ENCODE data around the gene ADPRM. TPM values are rescaled to one million over a fixed set of nuclear protein-coding genes. Genes with fewer than 3 reads are reported as not detected.

ADPRM gene
- total RNA-seq, 1 experiment from 2014 or later: 7.9 TPM

- TF ChIP-seq, protein P1, sequence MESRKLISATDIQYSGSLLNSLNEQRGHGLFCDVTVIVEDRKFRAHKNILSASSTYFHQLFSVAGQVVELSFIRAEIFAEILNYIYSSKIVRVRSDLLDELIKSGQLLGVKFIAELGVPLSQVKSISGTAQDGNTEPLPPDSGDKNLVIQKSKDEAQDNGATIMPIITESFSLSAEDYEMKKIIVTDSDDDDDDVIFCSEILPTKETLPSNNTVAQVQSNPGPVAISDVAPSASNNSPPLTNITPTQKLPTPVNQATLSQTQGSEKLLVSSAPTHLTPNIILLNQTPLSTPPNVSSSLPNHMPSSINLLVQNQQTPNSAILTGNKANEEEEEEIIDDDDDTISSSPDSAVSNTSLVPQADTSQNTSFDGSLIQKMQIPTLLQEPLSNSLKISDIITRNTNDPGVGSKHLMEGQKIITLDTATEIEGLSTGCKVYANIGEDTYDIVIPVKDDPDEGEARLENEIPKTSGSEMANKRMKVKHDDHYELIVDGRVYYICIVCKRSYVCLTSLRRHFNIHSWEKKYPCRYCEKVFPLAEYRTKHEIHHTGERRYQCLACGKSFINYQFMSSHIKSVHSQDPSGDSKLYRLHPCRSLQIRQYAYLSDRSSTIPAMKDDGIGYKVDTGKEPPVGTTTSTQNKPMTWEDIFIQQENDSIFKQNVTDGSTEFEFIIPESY (IDR thresholded peaks at IDR 0.05; ENCODE audit: extremely low read depth, insufficient replicate concordance, low read length): no peak
- TF ChIP-seq ZNF274 (IDR thresholded peaks at IDR 0.05; ENCODE audit: low read depth, low read length) (no peak), SP1 (IDR thresholded peaks at IDR 0.05; ENCODE audit: low read depth) (no peak), CBX3 (IDR thresholded peaks at IDR 0.05; ENCODE audit: low read depth) (peak; percentile 42; the same call in 1 of the 2 replicates), SIN3A (IDR thresholded peaks at IDR 0.05; ENCODE audit: low read depth) (no peak), POLR2AphosphoS5 (IDR thresholded peaks at IDR 0.05; ENCODE audit: low read depth, low read length) (no peak)
Measured at GRCh38 chr17:10754109-10754508, 56.7 kb downstream of the ADPRM start (continued).

GRCh38 chr17:10754861-10755591 is 57.6 kb downstream of the ADPRM start:
- TF ChIP-seq SP1 (IDR thresholded peaks at IDR 0.05; ENCODE audit: low read depth) (no peak), TCF7L2 (IDR thresholded peaks at IDR 0.05; ENCODE audit: borderline replicate concordance, extremely low read depth, insufficient read depth, insufficient read length) (no peak), RAD21 (IDR thresholded peaks at IDR 0.05; ENCODE audit: low read depth) (no peak), MAX (IDR thresholded peaks at IDR 0.05) (no peak), EGR1 (IDR thresholded peaks at IDR 0.05; ENCODE audit: low read depth) (no peak), ZNF274 (IDR thresholded peaks at IDR 0.05; ENCODE audit: low read depth, low read length) (no peak)
- no peak overlapping the region for H3K4me2 ChIP-seq (ENCODE audit: low read length)
- peak; percentile 23 for ATAC-seq
- H2AFZ ChIP-seq (ENCODE audit: low read depth, low read length, poor library complexity, severe bottlenecking): no peak overlapping the region
- intact Hi-C loops (cut with micrococcal nuclease): loop anchor here (1.0 kb wide), 1 partner anchor 90 kb away; no protein-coding TSS in a partner anchor
- POLR2A ChIA-PET: no interaction called here
- no peaks in the 10 kb centered on the region for H3K4me1 ChIP-seq (ENCODE audit: control insufficient read depth in 1 of 2, insufficient read depth in 2 of 2, low read length in 2 of 2)
- H4K20me1 ChIP-seq (ENCODE audit: insufficient read depth): no peaks in the 10 kb centered on the region
- no TSS peak for BruUV-seq (replicated peaks)
- CTCF ChIA-PET: interaction anchor here (1.2 kb wide), 1 partner anchor 90 kb away, joined by 3 read pairs; no protein-coding TSS in a partner anchor
- no peak overlapping the region for H3K4me3 ChIP-seq (replicated peaks in 1 of 2; ENCODE audit: low read depth in 1 of 2, low read length in 2 of 2)
- H3K9ac ChIP-seq (ENCODE audit: low read length): no peak overlapping the region
- H3K79me2 ChIP-seq (ENCODE audit: insufficient read depth, low read length): no peaks in the 10 kb centered on the region
- no peak for DNase-seq (ENCODE audit: low read depth, low spot score)
- H3K9me3 ChIP-seq (ENCODE audit: control insufficient read depth in 1 of 2, insufficient read depth in 1 of 2, low read depth in 1 of 2, low read length in 2 of 2): no peaks in the 10 kb centered on the region
- RAD21 ChIA-PET (ENCODE audit: low non-redundant PET in 1 of 2, low total read pairs in 2 of 2, uncharacterized antibody in 2 of 2, unreplicated experiment in 2 of 2): no interaction called here
- H3K9me2 ChIP-seq (ENCODE audit: insufficient read depth): no peaks in the 10 kb centered on the region
- no peaks in the 10 kb centered on the region for H3K36me3 ChIP-seq (ENCODE audit: control insufficient read depth in 1 of 2, insufficient read depth in 2 of 2, low read length in 2 of 2)
- H3K27ac ChIP-seq (ENCODE audit: low read depth, low read length): no peak overlapping the region
- H3K27me3 ChIP-seq (ENCODE audit: insufficient read depth, low read length): no peaks in the 10 kb centered on the region
